Measurements from ENCODE around the gene SMCO2.

The SMCO2 gene

DNA sequence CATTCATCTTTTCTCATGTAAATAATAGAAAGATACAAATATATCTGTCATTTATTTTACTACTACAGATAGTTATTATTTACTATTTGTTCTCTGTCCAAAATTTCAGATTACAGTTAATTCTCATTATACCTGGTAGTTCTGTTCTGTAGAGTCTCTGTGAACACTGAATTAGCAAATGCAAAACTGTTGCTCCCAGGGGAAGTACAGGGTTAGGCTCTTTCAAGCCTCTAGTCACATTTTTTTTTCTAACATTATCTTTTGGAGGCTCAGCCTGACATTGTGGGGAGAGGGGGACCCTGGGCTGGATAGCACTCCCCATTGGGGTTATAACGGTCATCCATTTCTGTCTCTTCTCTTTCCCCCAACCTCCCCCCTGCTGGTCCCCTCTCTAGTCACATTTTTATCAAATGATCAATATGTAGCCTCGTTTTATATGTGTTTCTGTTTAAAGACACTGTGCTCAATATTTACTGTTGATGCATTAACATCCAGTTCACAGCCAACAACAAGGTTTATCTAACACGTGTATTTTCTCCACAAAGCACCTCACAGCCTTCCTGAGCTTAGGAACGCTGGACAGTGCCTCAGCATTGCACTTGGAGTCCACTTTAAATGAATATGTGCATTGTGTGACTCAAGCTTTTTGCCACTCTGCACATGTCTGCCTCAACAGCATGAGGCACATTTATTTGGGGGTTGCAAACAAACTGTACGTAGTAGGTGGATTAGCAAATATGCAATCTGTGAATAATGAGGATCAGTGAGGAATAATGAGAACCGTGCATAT is 4.7 kb downstream of the SMCO2 start:
- no peak for DNase-seq

DNA sequence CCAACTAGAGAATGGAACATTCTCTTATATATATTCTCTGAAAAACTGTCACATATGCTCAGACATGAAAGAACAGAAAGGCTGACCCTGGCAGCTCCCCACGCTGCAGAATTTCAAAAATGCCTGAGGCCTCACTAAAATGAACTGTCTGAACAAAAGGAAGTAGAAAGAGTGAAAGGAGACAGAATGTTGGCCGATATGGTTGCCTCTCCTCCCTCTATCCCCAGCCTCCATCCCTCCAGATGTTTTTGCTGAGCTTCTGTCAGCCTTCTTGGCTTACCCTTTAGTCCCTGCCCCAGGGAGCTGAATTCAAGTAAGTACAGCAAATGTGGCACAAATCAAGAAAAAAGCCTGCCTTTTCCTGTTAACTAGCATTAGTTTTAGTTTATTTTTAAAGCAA is 6.9 kb downstream of the SMCO2 start:
- no peak for DNase-seq

DNA sequence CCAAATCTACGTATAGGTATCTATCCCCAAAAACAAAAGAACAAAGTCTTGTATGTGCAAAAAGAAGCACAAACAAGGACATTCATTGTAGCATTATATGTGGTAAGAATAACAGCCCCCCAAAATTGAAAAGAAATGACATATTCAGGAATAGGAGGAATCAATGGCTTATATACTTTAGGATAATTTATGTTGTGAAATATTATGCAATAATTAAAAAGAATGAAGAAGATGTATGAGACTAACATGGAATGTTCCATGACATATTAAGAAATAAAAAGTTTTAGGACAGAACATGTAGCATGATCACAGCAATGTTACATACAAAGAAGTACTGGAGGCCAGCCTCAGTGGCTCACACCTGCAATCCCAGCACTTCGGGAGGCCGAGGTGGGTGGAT is 9.1 kb downstream of the SMCO2 start:
- DNase-seq, result no peak

- no peak for DNase-seq
Observed at GRCh38 chr12:27456618-27457017, 10.1 kb downstream of the SMCO2 start.

GRCh38 chr12:27460471-27460978 is 14.0 kb downstream of the SMCO2 start:
- no peak for DNase-seq

DNA sequence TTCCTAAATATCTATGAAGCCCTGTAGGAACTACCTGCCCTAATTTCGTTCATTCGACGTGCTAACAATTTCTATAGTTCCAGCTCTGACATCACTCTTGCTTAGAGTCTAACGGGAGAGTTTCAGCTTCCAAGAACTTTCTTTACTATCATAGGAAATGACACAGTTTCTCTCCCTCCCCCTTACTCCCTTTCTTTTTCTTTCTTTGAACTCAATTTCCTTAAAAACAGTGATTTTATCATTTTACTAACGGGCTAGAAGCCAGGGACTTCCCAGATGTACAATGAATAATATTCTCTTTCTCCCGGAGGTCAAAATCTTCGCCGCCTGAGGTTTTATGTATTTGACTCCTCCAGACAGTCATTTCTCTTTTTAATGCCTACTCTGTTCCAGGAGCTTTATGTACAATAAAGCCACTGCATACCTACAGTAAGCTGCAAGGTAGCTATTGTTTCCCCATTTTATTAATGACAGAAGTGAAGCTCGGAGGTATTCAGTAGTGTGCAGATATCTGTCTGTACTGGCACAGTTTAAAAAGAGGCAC is 15.7 kb downstream of the SMCO2 start:
- no peak for DNase-seq

GRCh38 chr12:27462851-27463250 is 16.3 kb downstream of the SMCO2 start:
- no peak for DNase-seq

GRCh38 chr12:27463511-27464219 is 17.1 kb downstream of the SMCO2 start:
- no peak for DNase-seq

DNA sequence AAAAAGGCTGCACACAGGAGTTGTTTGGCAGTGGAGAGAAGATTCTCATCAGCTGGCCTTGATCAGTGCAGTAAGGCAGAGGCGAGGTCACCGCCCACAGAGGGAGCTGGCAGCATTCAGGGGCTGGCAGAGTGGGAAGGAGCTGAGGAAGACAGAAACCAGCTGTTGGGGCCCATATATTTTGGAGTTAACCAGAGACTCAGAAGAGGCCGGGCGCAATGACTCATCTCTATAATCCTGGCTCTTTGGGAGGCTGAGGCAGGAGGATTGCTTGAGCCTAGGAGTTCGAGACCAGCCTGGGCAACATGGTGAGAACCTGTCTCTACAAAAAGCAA is 17.7 kb downstream of the SMCO2 start:
- no peak for DNase-seq

DNA sequence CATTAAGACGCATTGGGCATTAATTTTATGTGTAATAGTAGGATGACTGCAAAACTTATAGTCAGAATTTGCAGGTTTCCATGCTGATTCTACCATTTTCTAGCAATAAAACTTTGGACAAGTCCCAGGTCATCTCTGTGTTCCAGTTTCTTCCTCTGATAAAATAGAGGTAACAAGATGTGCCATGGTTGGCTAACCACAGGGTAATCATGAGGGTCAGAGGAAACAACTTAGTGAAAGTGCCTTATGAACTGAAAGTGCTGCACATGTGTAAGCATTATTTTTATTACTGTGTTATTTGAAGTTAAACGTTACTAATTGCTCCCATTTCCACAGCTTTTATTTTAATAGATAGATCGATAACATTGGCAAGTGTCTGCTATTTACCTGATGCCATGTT is 21.1 kb downstream of the SMCO2 start:
- no peak for DNase-seq

GRCh38 chr12:27468241-27468640 is 21.7 kb downstream of the SMCO2 start:
- DNase-seq, result no peak

GRCh38 chr12:27469176-27469736 is 22.7 kb downstream of the SMCO2 start:
- DNase-seq, result no peak

GRCh38 chr12:27472604-27473003 is 26.1 kb downstream of the SMCO2 start:
- no peak for DNase-seq

GRCh38 chr12:27474344-27474743 is 27.8 kb downstream of the SMCO2 start:
- DNase-seq, result no peak

DNA sequence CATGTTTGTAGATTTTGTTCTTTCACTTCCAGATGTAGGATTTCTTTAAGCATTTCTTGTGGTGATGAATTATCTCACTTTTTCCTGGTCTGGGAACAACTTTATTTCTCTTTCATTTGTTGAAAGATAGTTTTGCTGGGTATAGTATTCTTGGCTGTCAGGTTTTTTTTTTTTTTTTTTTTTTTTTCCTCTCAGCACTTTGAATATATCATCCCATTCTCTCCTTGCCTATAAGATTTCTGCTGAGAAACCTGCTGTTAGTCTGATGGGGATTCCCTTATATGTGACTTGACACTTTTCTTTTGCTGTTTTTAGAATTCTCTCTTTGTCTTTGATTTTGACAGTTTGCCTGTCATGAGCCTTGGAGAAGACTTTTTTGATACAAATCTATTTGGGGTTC is 30.5 kb downstream of the SMCO2 start:
- no peak for DNase-seq

- DNase-seq, result no peak
Observed at GRCh38 chr12:27478949-27479348, 32.4 kb downstream of the SMCO2 start.

- DNase-seq, result no peak
Observed at GRCh38 chr12:27480016-27480415, 33.5 kb downstream of the SMCO2 start.

GRCh38 chr12:27486961-27487360 is 40.4 kb downstream of the SMCO2 start:
- DNase-seq, result no peak

DNA sequence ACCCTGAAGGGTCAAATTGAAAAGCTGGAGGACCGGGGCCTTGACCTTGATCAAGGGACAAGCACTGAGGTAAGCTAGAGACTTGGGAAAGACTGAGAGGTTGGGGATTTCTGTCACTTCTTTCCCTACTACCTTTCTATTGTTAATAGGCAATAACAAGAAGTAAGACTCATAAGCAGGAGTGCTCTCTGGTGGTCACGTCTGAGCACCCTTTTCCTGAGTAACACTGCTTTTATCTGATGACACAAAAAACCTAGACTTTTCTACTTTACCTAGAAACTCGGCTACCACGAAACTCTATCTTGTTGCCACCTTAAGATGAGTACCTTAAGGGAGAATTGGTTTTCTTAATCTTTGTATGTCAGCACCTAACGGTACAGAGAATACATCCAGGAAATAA is 41.9 kb downstream of the SMCO2 start:
- no peak for DNase-seq

DNA sequence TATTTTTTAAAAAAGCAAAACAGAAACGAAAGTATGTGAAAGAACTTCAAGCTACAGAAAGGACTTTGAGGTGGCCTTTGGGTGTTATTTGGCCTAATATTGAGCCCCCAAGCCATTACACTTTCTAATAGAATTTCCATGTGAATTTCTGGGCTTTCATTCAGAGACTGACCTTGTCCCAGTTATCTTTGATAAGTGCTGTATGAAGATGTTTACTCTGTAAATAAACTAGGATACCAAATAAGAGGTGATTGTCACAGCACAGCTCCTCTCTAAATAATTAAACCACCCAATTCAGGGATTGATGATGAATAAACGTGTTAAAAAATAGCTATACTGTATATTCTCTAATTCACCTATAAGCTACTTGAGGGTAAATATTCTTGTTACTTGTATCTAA is 44.7 kb downstream of the SMCO2 start:
- no peak for DNase-seq

DNA sequence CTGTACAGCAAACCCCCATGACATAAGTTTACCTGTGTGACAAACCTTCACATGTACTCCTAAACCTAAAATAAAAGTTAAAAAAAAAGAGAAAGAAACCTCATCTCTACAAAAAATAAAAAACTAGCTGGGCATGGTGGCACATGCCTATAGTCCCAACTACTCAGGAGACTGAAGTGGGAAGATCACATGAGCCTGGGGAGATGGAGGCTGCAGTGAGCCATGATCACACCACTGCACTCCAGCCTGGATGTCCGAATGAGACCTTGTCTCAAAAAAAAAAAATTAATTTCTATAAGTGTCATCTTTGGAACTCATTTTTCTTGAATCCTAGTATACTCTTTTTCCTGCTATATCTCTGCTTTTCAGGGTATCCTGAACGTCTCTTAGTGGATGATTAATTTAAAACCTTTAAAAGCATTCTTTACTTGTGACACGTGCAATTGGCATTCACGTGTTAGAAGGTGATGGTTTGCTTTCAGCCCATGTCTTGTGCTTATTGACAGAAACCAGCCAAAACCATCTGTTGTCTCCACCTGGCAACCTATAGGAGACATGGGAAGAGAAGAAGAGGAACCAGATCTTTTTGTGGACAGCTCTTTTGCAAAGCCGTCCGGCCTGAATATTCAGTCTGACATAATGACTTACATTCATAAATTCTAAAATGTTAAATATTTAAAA is 46.9 kb downstream of the SMCO2 start:
- no peak for DNase-seq

GRCh38 chr12:27497446-27497845 is 50.9 kb downstream of the SMCO2 start:
- DNase-seq, result no peak

Measured in amygdala (tissue), 56 donors.